Left lung (tissue), 10 donors: Measurements from ENCODE around the gene USB1. TPM values are rescaled to one million over a fixed set of nuclear protein-coding genes. Genes with fewer than 3 reads are reported as not detected.

Experiments
- ATAC-seq: fragments of 200-7000 bp; cut with Tn5 transposase; one replicate; pipeline ENCODE4 v1.9.1; 2020; ENCODE audit warnings: moderate library complexity
- DNase-seq, 4 donors: peaks; one replicate each; pipeline ENCODE4 v3.0.0-alpha.2; 2013 to 2020
- H3K27ac ChIP-seq, 2 donors: fragments of 200-600 bp; sonication (generic) in 1 of 2; one replicate each; pipeline versions ENCODE4 v1.5.0 to v1.8.0; 2020 to 2021
- H3K27me3 ChIP-seq, 2 donors: fragments of 200-600 bp; sonication (generic) in 1 of 2; one replicate each; pipeline versions ENCODE4 v1.5.0 to v1.8.0; 2020 to 2021
- H3K36me3 ChIP-seq, 2 donors: fragments of 200-600 bp; sonication (generic) in 1 of 2; one replicate each; pipeline versions ENCODE4 v1.5.0 to v1.8.0; 2020 to 2021
- H3K4me1 ChIP-seq, 2 donors: fragments of 200-600 bp; one replicate each; pipeline ENCODE4 v1.8.0; 2021
- H3K4me3 ChIP-seq, 2 donors: fragments of 200-600 bp; sonication (generic) in 1 of 2; one replicate each; pipeline versions ENCODE4 v1.5.0 to v1.8.0; 2020 to 2021; ENCODE audit warnings: mild to moderate bottlenecking in 1 of 2
- H3K9me3 ChIP-seq, 2 donors: fragments of 200-600 bp; sonication (generic) in 1 of 2; one replicate each; pipeline versions ENCODE4 v1.5.0 to v1.8.0; 2020 to 2021
- intact Hi-C, 2 donors: fragments of 100-400 bp; cut with DNase I; formaldehyde crosslinking; loops; one replicate each; pipeline versions ENCODE4 v1.11.2 to v1.14.2; 2022
- polyA plus RNA-seq, 6 donors: library from polyadenylated mRNA; unstranded; fragments of 120-200 nt; gene quantifications; one replicate each; pipeline ENCODE4 v1.2.1, GENCODE V29; 2013; ENCODE audit not compliant: insufficient read length in 6 of 6
- total RNA-seq, 2 donors: library from RNA; stranded (reverse); fragmentation: NEBNext Ultra II Directional; extraction: Animal tissue kit (Norgen Biotek cat#: 25700); gene quantifications; one replicate each; pipeline ENCODE4 v1.2.1, GENCODE V29; 2021
- TF ChIP-seq, protein P1 (sequence below), 2 donors: fragments of 200-600 bp; sonication (generic) in 1 of 2; IDR thresholded peaks; one replicate each; pipeline versions ENCODE4 v1.5.0 to v1.8.0; 2021; ENCODE audit warnings: antibody characterized with exemption in 2 of 2
- donor health status: DM: no; HTN: yes; CAD: no.
- donor health status: DM: no; HTN: no; CAD: no.

USB1 gene
- total and polyA plus RNA-seq, 8 donors, result 21.5 to 50.9 (median 25.2) TPM

DNA sequence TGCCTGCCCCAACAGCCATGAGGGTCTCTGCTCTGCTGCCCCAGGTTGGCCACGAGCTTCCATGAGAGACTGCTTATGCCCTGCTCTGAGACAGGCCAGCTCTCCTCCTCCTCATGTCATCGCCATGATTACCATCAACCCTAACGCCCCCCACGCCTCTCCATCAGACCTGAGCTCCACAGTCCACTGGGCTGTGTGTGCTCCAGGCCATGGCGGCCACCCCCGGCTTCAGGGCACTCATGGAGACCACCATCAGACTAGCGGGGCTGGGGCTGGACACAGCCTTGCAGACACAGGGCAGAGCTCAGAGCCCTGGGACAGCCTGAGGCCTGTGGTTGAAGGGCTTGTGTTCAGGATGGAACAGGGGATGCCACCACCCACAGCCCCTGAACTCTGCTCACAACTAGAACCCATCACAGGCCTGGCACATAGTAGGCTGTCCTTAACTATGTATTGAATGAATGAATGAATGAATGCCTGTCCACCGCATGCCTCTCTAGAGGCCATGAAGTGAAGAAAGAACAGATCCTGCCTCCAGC, 44.9 kb upstream of the USB1 start:
- H3K4me3 ChIP-seq, result no peak overlapping the region
- H3K36me3 ChIP-seq, result no peaks in the 10 kb centered on the region
- no peaks in the 10 kb centered on the region for H3K4me1 ChIP-seq
- no peaks in the 10 kb centered on the region for H3K27me3 ChIP-seq
- intact Hi-C loops, result no loop called here
- H3K9me3 ChIP-seq, result no peaks in the 10 kb centered on the region
- ATAC-seq, result no peak
- DNase-seq, result peak in 1 of 4 donors; percentile 68
- no peak overlapping the region for H3K27ac ChIP-seq
- TF ChIP-seq, protein P1, sequence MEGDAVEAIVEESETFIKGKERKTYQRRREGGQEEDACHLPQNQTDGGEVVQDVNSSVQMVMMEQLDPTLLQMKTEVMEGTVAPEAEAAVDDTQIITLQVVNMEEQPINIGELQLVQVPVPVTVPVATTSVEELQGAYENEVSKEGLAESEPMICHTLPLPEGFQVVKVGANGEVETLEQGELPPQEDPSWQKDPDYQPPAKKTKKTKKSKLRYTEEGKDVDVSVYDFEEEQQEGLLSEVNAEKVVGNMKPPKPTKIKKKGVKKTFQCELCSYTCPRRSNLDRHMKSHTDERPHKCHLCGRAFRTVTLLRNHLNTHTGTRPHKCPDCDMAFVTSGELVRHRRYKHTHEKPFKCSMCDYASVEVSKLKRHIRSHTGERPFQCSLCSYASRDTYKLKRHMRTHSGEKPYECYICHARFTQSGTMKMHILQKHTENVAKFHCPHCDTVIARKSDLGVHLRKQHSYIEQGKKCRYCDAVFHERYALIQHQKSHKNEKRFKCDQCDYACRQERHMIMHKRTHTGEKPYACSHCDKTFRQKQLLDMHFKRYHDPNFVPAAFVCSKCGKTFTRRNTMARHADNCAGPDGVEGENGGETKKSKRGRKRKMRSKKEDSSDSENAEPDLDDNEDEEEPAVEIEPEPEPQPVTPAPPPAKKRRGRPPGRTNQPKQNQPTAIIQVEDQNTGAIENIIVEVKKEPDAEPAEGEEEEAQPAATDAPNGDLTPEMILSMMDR (IDR thresholded peaks at IDR 0.05), result no peak

DNA sequence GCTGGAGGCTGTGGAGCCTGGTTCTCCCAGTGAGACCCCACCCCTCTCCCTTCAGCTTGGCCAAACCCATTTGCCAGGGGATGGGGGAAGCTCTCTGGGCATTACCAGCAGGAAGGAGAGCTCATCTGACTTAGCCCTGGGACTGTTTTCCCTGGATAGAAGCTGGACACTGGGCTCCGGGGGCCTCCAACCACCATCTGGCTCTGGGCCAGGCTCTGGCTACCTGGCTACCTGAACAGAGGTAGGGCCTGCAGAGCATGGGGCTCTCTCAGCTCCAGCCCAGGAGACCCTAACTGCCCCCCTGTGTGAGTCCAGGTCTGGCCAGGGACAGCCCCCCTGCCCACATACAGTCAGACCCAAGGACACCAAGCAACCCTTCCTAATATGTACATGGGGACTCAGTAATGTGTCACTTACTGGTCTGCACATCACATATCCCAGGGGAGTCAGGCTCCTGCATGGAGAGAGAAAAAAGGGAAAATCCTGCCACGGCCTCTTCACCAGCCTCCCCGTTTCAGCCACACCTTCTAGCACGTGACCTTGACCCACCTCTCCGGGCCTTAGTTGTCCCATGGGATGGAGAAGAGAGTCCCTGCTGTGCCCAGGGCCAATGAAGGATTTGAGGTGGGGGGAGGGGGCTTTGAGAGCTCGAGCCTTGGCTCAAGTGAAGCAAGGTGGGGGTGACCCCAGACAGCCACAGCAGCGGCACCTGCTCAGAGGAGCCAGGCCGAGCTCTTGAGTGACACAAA, 44.1 kb upstream of the USB1 start:
- Histone ChIP-seq H3K4me3 (no peak overlapping the region), H3K9me3 (no peaks in the 10 kb centered on the region), H3K27me3 (no peaks in the 10 kb centered on the region), H3K27ac (no peak overlapping the region), H3K4me1 (no peaks in the 10 kb centered on the region), H3K36me3 (no peaks in the 10 kb centered on the region)
- intact Hi-C loops, result no loop called here
- DNase-seq (peak in 1 of 4 donors; percentile 51), ATAC-seq (no peak)
- TF ChIP-seq, protein P1 (IDR thresholded peaks at IDR 0.05), result no peak

DNA sequence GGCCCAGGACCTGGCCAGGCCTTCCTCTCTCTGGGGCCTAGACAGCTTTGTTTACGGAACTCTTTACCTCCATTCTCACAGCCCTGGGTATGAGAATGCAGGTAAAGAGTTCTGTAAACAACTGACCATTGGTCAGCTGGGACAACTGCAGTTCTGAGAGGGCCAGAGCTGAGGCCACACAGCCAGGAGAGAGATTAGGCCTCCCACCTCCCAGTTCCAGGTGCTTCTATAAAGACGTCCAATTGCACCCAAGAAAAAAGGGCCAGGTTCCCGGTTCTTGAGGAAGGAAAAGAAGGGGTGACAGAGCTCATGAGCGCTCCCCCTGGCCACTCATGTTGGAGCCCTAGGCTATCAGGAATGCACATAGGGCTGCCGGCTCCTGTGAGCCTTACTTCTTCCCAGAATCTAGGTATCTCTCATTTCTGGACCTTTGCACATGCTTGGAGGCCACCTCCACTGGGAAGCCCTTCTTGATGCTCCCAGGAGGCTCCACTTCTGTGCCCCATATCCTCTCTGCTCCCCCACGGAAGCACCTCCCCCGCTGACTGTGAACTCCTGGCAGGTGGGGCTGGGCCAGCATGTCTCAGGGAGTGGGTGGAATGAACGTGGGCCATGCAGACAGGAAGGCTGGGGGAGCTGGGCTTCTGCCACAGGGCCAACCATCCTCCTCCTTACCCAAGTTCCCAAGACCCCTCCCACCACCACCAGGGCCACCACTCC, 43.4 kb upstream of the USB1 start:
- ATAC-seq (peak; percentile 56), DNase-seq (peak in 1 of 4 donors; percentile 45)
- Histone ChIP-seq H3K9me3 (no peaks in the 10 kb centered on the region), H3K27me3 (no peaks in the 10 kb centered on the region), H3K36me3 (no peaks in the 10 kb centered on the region), H3K4me1 (no peaks in the 10 kb centered on the region), H3K27ac (no peak overlapping the region), H3K4me3 (no peak overlapping the region)
- intact Hi-C loops, result no loop called here
- TF ChIP-seq, protein P1 (IDR thresholded peaks at IDR 0.05), result no peak

DNA sequence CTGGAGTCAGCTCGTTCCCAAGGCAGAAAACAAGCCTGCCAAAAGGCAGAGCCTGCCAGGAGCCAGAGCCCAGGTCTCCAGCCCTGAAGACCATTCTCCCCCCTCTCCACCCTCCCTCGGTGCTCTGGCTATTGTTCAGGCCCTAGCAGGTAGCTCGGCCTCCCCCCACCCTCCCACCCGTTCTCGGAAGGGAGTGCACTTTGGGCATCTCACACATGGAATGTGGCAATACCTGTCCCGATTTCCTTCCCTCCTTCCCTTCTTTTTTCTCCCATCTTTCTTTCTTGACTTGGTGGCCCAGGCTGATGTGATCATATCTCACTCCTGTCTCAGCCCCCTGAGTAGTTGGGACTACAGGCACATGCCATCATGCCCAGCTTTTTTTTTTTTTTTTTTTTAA, 42.7 kb upstream of the USB1 start:
- DNase-seq (no peak), ATAC-seq (no peak)
- no peaks in the 10 kb centered on the region for H3K36me3 ChIP-seq
- no peaks in the 10 kb centered on the region for H3K27me3 ChIP-seq
- no peaks in the 10 kb centered on the region for H3K4me1 ChIP-seq
- TF ChIP-seq, protein P1 (IDR thresholded peaks at IDR 0.05), result no peak
- no peaks in the 10 kb centered on the region for H3K9me3 ChIP-seq
- no peak overlapping the region for H3K27ac ChIP-seq
- H3K4me3 ChIP-seq, result no peak overlapping the region
- intact Hi-C loops, result no loop called here

DNA sequence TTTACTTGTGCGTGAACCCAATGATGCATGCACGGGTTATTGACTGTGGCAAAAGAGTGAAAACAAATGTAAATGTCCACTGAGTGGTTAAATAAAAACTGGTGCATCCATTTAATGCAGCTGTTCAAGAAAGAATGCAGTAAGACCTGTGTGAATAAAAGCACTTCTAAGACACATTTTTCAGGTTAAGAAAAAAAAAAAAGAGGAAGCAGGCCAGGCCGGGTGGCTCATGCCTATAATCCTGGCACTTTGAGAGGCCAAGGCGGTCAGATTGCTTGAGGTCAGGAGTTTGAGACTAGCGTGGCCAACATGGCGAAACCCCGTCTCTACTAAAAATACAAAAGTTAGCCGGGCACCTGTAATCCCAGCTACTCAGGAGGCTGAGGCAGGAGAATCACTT, 42.1 kb upstream of the USB1 start:
- no peaks in the 10 kb centered on the region for H3K27me3 ChIP-seq
- intact Hi-C loops, result no loop called here
- TF ChIP-seq, protein P1 (IDR thresholded peaks at IDR 0.05), result no peak
- no peak for ATAC-seq
- no peak overlapping the region for H3K4me3 ChIP-seq
- no peaks in the 10 kb centered on the region for H3K36me3 ChIP-seq
- H3K27ac ChIP-seq, result no peak overlapping the region
- peak in 1 of 4 donors; percentile 16 for DNase-seq
- no peaks in the 10 kb centered on the region for H3K4me1 ChIP-seq
- no peaks in the 10 kb centered on the region for H3K9me3 ChIP-seq
